Lower lobe of right lung (tissue), 2 donors: ENCODE measurements around the gene ITPRID2. TPM values are rescaled to one million over a fixed set of nuclear protein-coding genes. Genes with fewer than 3 reads are reported as not detected.
A peak's percentile ranks its signal among the peaks of the same experiment; 100 is the strongest.

Source experiments
- ATAC-seq, 2 donors: fragments of 200-7000 bp; cut with Tn5 transposase; one replicate each; pipeline ENCODE4 v1.9.1; 2020 to 2022; ENCODE audit warnings: mild to moderate bottlenecking in 2 of 2, moderate library complexity in 2 of 2
- DNase-seq: peaks from one replicate; pipeline ENCODE4 v3.0.0-alpha.2; 2020
- H3K27ac ChIP-seq: fragments of 200-600 bp; one replicate; pipeline ENCODE4 v1.8.0; 2022
- H3K27me3 ChIP-seq: fragments of 200-600 bp; one replicate; pipeline ENCODE4 v1.8.0; 2022; ENCODE audit warnings: low read depth
- H3K36me3 ChIP-seq: fragments of 200-600 bp; one replicate; pipeline ENCODE4 v1.8.0; 2022; ENCODE audit warnings: mild to moderate bottlenecking
- H3K4me1 ChIP-seq: fragments of 200-600 bp; one replicate; pipeline ENCODE4 v1.8.0; 2022
- H3K4me3 ChIP-seq: fragments of 200-600 bp; one replicate; pipeline ENCODE4 v1.8.0; 2022; ENCODE audit warnings: mild to moderate bottlenecking
- H3K9me3 ChIP-seq: fragments of 200-600 bp; one replicate; pipeline ENCODE4 v1.8.0; 2022
- intact Hi-C: fragments of 100-400 bp; cut with DNase I; formaldehyde crosslinking; loops from one replicate; pipeline ENCODE4 v1.11.0; 2022
- total RNA-seq: library from RNA; stranded (reverse); fragmentation: NEBNext Ultra II Directional; extraction: Animal tissue kit (Norgen Biotek cat#: 25700); gene quantifications from one replicate; pipeline ENCODE4 v1.2.1, GENCODE V29; 2021
- TF ChIP-seq, protein P1 (sequence below): fragments of 200-600 bp; IDR thresholded peaks from one replicate; pipeline ENCODE4 v1.8.0; 2022; ENCODE audit warnings: antibody characterized with exemption, mild to moderate bottlenecking
- donor health status: DM: no; HTN: yes; CAD: no; lungs with severe emphysema.

ITPRID2 gene
- total RNA-seq, 1 donor from 2014 or later, result 190 TPM

DNA sequence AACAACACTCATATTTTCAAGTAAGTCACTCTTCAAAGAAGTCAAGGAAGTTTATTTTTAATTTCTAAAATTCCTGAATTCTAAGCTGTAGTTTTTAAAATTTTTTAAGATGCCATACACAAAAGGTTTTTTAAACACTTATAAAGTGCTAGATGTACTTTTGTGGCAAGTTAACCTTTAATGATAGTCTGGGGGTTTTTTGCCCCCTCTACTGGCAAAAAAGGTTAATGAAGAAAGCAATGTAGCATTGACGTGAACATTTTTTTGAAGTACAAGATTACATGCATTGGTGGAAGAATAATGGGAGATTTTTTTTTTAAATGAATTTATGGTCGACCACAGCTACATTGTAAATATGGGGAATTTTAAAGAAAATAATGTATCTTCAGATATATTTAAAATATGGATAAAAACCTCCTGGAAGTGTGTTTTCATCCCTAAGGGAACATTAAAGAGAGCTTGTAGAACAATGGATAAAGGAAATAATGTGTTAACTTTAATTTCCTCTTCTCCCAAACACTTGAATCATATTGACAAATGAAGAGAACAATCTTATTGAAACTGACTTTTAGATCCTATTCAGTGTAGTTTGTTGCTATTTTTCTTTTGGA lies 12.6 kb downstream of the ITPRID2 start:
- ATAC-seq (peak in 1 of 2 donors; percentile 56), DNase-seq (no peak)
- Histone ChIP-seq H3K4me1 (peaks cover 47% of the 10 kb centered on the region), H3K27ac (no peak overlapping the region), H3K36me3 (peaks cover 64% of the 10 kb centered on the region), H3K9me3 (no peaks in the 10 kb centered on the region), H3K4me3 (no peak overlapping the region), H3K27me3 (no peaks in the 10 kb centered on the region)
- TF ChIP-seq, protein P1, sequence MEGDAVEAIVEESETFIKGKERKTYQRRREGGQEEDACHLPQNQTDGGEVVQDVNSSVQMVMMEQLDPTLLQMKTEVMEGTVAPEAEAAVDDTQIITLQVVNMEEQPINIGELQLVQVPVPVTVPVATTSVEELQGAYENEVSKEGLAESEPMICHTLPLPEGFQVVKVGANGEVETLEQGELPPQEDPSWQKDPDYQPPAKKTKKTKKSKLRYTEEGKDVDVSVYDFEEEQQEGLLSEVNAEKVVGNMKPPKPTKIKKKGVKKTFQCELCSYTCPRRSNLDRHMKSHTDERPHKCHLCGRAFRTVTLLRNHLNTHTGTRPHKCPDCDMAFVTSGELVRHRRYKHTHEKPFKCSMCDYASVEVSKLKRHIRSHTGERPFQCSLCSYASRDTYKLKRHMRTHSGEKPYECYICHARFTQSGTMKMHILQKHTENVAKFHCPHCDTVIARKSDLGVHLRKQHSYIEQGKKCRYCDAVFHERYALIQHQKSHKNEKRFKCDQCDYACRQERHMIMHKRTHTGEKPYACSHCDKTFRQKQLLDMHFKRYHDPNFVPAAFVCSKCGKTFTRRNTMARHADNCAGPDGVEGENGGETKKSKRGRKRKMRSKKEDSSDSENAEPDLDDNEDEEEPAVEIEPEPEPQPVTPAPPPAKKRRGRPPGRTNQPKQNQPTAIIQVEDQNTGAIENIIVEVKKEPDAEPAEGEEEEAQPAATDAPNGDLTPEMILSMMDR, result peak; percentile 54
- intact Hi-C loops, result loop anchor here (10.0 kb wide), 1 partner anchor 159 kb away; no protein-coding TSS in a partner anchor

DNA sequence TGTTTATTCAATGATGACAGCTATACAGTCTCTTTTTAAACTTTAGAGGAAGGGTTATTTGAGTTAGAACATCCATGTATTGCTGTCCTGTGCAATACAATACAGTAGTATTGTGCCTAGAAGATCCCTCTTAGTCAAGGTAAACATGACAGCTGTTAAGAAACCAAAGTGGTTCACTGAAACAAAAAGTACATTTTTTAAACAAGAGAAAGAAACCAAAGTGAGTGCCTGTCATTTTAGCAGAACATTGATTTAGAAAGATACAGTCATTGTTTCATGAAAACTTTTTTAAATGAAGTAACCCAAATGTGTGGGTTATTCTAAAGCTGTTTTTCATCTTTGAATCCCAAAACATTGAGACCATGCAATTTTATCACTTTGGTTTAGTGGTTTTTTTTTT lies 15.5 kb downstream of the ITPRID2 start:
- H3K27me3 ChIP-seq, result no peaks in the 10 kb centered on the region
- ATAC-seq, result no peak
- no peak overlapping the region for H3K4me3 ChIP-seq
- no peak overlapping the region for H3K27ac ChIP-seq
- peaks cover 57% of the 10 kb centered on the region for H3K4me1 ChIP-seq
- peaks cover 53% of the 10 kb centered on the region for H3K36me3 ChIP-seq
- H3K9me3 ChIP-seq, result no peaks in the 10 kb centered on the region
- DNase-seq, result no peak
- TF ChIP-seq, protein P1, result no peak
- intact Hi-C loops, result loop anchor here (5.0 to 10.0 kb wide), 2 partner anchors 162 to 170 kb away; no protein-coding TSS in a partner anchor

DNA sequence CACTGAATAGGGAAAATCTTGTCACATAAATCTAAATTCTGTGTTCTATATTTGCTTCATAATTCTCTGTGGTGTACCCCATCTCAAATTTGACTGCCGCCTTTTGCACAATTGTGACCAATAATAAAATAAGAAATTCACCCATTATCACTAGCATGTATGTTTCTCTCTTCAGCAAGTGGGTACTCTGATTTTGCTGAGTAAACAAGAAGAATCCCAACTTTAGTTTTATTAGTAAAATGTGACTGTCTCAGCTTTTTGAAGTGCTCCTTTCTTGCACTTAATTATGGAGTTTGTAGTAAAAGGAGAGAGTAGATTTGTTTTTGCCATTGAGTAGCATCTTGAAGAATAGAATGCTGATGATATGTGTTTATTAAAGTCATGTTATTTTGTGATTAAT lies 16.1 kb downstream of the ITPRID2 start:
- H3K4me1 ChIP-seq, result peaks cover 58% of the 10 kb centered on the region
- H3K27me3 ChIP-seq, result no peaks in the 10 kb centered on the region
- no peak overlapping the region for H3K27ac ChIP-seq
- TF ChIP-seq, protein P1, result no peak
- DNase-seq, result no peak
- no peak overlapping the region for H3K4me3 ChIP-seq
- no peak for ATAC-seq
- H3K36me3 ChIP-seq, result peaks cover 53% of the 10 kb centered on the region
- no peaks in the 10 kb centered on the region for H3K9me3 ChIP-seq
- intact Hi-C loops, result loop anchor here (5.0 to 10.0 kb wide), 2 partner anchors 163 to 170 kb away; no protein-coding TSS in a partner anchor

DNA sequence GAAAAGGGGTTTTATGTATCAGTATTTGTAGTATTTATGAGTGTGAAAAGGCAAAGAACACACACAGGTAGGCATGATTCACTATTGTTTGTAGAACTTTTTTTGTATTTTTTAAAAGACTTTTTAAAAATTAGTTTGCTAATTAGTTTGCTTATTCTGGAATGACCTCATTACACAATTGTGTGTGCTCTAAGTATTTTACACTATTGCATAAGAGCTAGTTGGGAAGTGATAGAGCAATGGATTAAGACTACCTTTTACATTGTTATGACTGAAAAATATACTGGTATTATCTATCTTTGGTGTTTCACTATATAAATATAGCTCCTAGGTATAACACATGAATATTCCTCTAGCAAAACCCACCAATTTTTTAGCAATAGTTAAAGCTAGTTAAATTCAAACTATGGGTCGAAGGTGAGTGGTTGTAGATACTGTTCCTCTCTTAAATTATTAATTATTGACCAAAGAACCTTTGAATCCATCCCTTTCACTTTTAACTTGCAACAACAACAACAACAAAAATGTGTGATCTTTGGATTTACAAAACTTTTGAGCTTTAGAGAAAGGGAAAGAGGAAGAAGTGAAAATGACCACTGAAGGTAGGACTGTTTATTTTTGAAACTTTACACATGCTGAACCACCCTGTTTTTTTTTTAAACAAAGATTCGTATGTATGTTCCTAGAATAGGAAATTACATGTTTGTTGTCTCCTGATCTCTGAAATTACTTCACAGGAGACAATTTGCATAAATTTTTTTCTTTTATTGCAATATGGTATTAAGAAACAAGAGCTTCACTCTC lies 18.7 kb downstream of the ITPRID2 start:
- no peak for DNase-seq
- intact Hi-C loops, result no loop called here
- Histone ChIP-seq H3K9me3 (no peaks in the 10 kb centered on the region), H3K36me3 (peaks cover 58% of the 10 kb centered on the region), H3K4me1 (peaks cover 42% of the 10 kb centered on the region), H3K4me3 (no peak overlapping the region), H3K27me3 (no peaks in the 10 kb centered on the region), H3K27ac (no peak overlapping the region)
- ATAC-seq, result peak in 1 of 2 donors; percentile 55
- TF ChIP-seq, protein P1, result no peak

DNA sequence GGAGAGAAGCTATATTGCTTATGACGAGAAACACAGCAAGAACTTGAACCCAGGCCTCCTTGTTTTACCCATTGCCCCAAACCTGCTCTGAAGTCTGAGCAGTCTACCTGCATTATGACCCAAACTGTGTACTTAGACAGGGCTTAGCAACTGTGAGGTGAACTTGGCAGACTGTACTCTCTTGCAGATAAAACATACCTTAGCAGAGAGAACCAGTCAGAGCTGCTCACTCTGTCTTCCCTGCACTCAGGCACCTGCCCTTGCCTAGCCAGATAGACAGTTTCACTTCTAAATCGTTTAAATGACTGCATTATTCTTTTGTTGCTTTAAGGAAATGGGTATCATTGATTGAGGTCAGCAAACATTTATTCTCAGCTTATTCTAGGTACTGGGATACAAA lies 20.3 kb downstream of the ITPRID2 start:
- intact Hi-C loops, result no loop called here
- H3K4me1 ChIP-seq, result peaks cover 39% of the 10 kb centered on the region
- TF ChIP-seq, protein P1, result no peak
- peak in 1 of 2 donors; percentile 47 for ATAC-seq
- no peaks in the 10 kb centered on the region for H3K27me3 ChIP-seq
- H3K9me3 ChIP-seq, result no peaks in the 10 kb centered on the region
- DNase-seq, result no peak
- H3K36me3 ChIP-seq, result peaks cover 66% of the 10 kb centered on the region
- no peak overlapping the region for H3K27ac ChIP-seq
- H3K4me3 ChIP-seq, result no peak overlapping the region
